Mucosa of stomach (tissue), 1 donor: ENCODE measurements around the gene KAT7.

Experiments
- H3K27me3 ChIP-seq: one replicate; pipeline ENCODE4 v1.7.0; 2013; ENCODE audit warnings: mild to moderate bottlenecking, low read length; ENCODE audit not compliant: control insufficient read depth, insufficient read depth
- H3K36me3 ChIP-seq: one replicate; pipeline ENCODE4 v1.7.0; 2013; ENCODE audit warnings: low read length; ENCODE audit not compliant: control insufficient read depth, insufficient read depth
- H3K4me1 ChIP-seq: one replicate; pipeline ENCODE4 v1.7.0; 2013; ENCODE audit warnings: mild to moderate bottlenecking, low read length; ENCODE audit not compliant: control insufficient read depth, insufficient read depth
- H3K4me3 ChIP-seq: one replicate; pipeline ENCODE4 v1.7.0; 2013; ENCODE audit warnings: low read length
- H3K9ac ChIP-seq: one replicate; pipeline ENCODE4 v1.7.0; 2013; ENCODE audit warnings: mild to moderate bottlenecking, low read length, moderate library complexity
- H3K9me3 ChIP-seq: one replicate; pipeline ENCODE4 v1.7.0; 2013; ENCODE audit warnings: mild to moderate bottlenecking, low read length, moderate library complexity; ENCODE audit not compliant: control insufficient read depth
- donor health status: Pancreatic carcinoma.

KAT7 gene

GRCh38 chr17:49788478-49789242 is at the start of gene KAT7:
TSS of gene KAT7 (plus strand) at chr17:49788681. CDS start at chr17:49788835, 154 bp downstream.
- Histone ChIP-seq H3K36me3 (no peaks in the 10 kb centered on the region), H3K4me3 (peak within 1 kb of the TSS; percentile 98), H3K27me3 (no peaks in the 10 kb centered on the region), H3K9me3 (no peaks in the 10 kb centered on the region), H3K4me1 (peaks cover 18% of the 10 kb centered on the region), H3K9ac (peak within 1 kb of the TSS; percentile 99)

- Histone ChIP-seq H3K9me3 (no peaks in the 10 kb centered on the region), H3K36me3 (no peaks in the 10 kb centered on the region), H3K27me3 (no peaks in the 10 kb centered on the region), H3K4me3 (no peak overlapping the region), H3K9ac (no peak overlapping the region), H3K4me1 (peaks cover 30% of the 10 kb centered on the region)
These were observed 48.7 kb upstream of the KAT7 start for GRCh38 chr17:49739641-49740271.

- Histone ChIP-seq H3K9ac (no peak overlapping the region), H3K36me3 (no peaks in the 10 kb centered on the region), H3K9me3 (no peaks in the 10 kb centered on the region), H3K4me1 (peaks cover 30% of the 10 kb centered on the region), H3K4me3 (no peak overlapping the region), H3K27me3 (no peaks in the 10 kb centered on the region)
These were observed 47.3 kb upstream of the KAT7 start for GRCh38 chr17:49741009-49741691.

- Histone ChIP-seq H3K36me3 (no peaks in the 10 kb centered on the region), H3K4me1 (peaks cover 30% of the 10 kb centered on the region)
These were observed 46.8 kb upstream of the KAT7 start for GRCh38 chr17:49741692-49742076.

GRCh38 chr17:49742166-49742638 is 46.3 kb upstream of the KAT7 start:
- Histone ChIP-seq H3K27me3 (no peaks in the 10 kb centered on the region), H3K9me3 (no peaks in the 10 kb centered on the region), H3K9ac (no peak overlapping the region), H3K4me3 (no peak overlapping the region), H3K4me1 (peaks cover 32% of the 10 kb centered on the region), H3K36me3 (no peaks in the 10 kb centered on the region)

More at GRCh38 chr17:49741692-49742076, 46.8 kb upstream of the KAT7 start:
- H3K27me3 ChIP-seq = no peaks in the 10 kb centered on the region
- H3K9ac ChIP-seq = no peak overlapping the region
- H3K4me3 ChIP-seq = no peak overlapping the region
- no peaks in the 10 kb centered on the region for H3K9me3 ChIP-seq

- no peak overlapping the region for H3K9ac ChIP-seq
- no peak overlapping the region for H3K4me3 ChIP-seq
These were observed 43.0 kb upstream of the KAT7 start for GRCh38 chr17:49745175-49746139.

GRCh38 chr17:49746791-49747490 is 41.5 kb upstream of the KAT7 start:
- Histone ChIP-seq H3K27me3 (no peaks in the 10 kb centered on the region), H3K36me3 (no peaks in the 10 kb centered on the region), H3K9ac (no peak overlapping the region), H3K4me3 (no peak overlapping the region), H3K4me1 (peaks cover 13% of the 10 kb centered on the region), H3K9me3 (no peaks in the 10 kb centered on the region)

More at GRCh38 chr17:49745175-49746139, 43.0 kb upstream of the KAT7 start:
- Histone ChIP-seq H3K36me3 (no peaks in the 10 kb centered on the region), H3K27me3 (no peaks in the 10 kb centered on the region), H3K4me1 (peaks cover 25% of the 10 kb centered on the region), H3K9me3 (no peaks in the 10 kb centered on the region)

- no peak overlapping the region for H3K4me3 ChIP-seq
- peaks cover 9% of the 10 kb centered on the region for H3K4me1 ChIP-seq
- H3K27me3 ChIP-seq = no peaks in the 10 kb centered on the region
- no peaks in the 10 kb centered on the region for H3K36me3 ChIP-seq
- no peak overlapping the region for H3K9ac ChIP-seq
- H3K9me3 ChIP-seq = no peaks in the 10 kb centered on the region
These were observed 40.8 kb upstream of the KAT7 start for GRCh38 chr17:49747632-49748031.

GRCh38 chr17:49748223-49748622 is 40.3 kb upstream of the KAT7 start:
- Histone ChIP-seq H3K4me3 (no peak overlapping the region), H3K4me1 (peaks cover 4% of the 10 kb centered on the region), H3K9me3 (no peaks in the 10 kb centered on the region)

GRCh38 chr17:49748791-49749190 is 39.7 kb upstream of the KAT7 start:
- H3K36me3 ChIP-seq = no peaks in the 10 kb centered on the region
- no peaks in the 10 kb centered on the region for H3K9me3 ChIP-seq
- no peak overlapping the region for H3K4me3 ChIP-seq
- no peak overlapping the region for H3K9ac ChIP-seq
- H3K4me1 ChIP-seq = peaks cover 4% of the 10 kb centered on the region
- H3K27me3 ChIP-seq = no peaks in the 10 kb centered on the region

More at GRCh38 chr17:49748223-49748622, 40.3 kb upstream of the KAT7 start:
- Histone ChIP-seq H3K36me3 (no peaks in the 10 kb centered on the region), H3K27me3 (no peaks in the 10 kb centered on the region), H3K9ac (no peak overlapping the region)

- Histone ChIP-seq H3K4me1 (peaks cover 4% of the 10 kb centered on the region), H3K9me3 (no peaks in the 10 kb centered on the region), H3K36me3 (no peaks in the 10 kb centered on the region), H3K9ac (no peak overlapping the region), H3K4me3 (no peak overlapping the region), H3K27me3 (no peaks in the 10 kb centered on the region)
These were observed 38.8 kb upstream of the KAT7 start for GRCh38 chr17:49749730-49750129.
